K562 (cell line): ENCODE measurements around the gene DOK3. TPM values are rescaled to one million over a fixed set of nuclear protein-coding genes. Genes with fewer than 3 reads are reported as not detected.

ENCODE experiments used
- ATAC-seq: fragments of 200-7000 bp; cut with Tn5 transposase; 3 replicates; pipeline ENCODE4 v1.9.1; 2020; ENCODE audit warnings: moderate library complexity
- BruUV-seq: library from RNA; stranded (reverse); fragments of 400-500 nt; replicated peaks from 2 replicates; lab custom pipeline; 2021; lab: Mats Ljungman, UMichigan
- CTCF ChIA-PET: fragments of 300-600 bp; formaldehyde crosslinking; extraction: SDS; loops from one replicate; lab custom pipeline; 2021; ENCODE audit warnings: low intra/inter-chr PET ratio; lab: Yijun Ruan, JAX
- POLR2A ChIA-PET: fragments of 300-600, 350-650 bp; sonication (Branson Sonifier 250); formaldehyde crosslinking; extraction: SDS; loops from one replicate; lab custom pipeline; 2021; ENCODE audit warnings: antibody characterized with exemption, inconsistent platforms; lab: Yijun Ruan, JAX
- DNase-seq, 4 experiments: peaks; one replicate each; pipeline versions ENCODE4 v3.0.0 to v3.0.0-alpha.2; 2011 to 2018; ENCODE audit warnings: low spot score in 3 of 4, mixed read lengths in 3 of 4; ENCODE audit errors: extremely low read depth in 1 of 4
- FAIRE-seq: peaks from 2 replicates; lab custom pipeline; 2011; peaks lifted over from hg19 to GRCh38; lab: Jason Lieb, UNC
- H2AFZ ChIP-seq: 2 replicates; pipeline ENCODE4 v1.6.0; 2011; ENCODE audit warnings: low read depth, low read length, control low read depth, inconsistent platforms
- H3K27ac ChIP-seq: fragments of 200-600 bp; 3 replicates; pipeline ENCODE4 v1.8.0; 2011; ENCODE audit warnings: low read depth, mild to moderate bottlenecking, control low read depth, inconsistent platforms, low read length, moderate library complexity, mixed read lengths; ENCODE audit errors: extremely low read depth
- H3K27me3 ChIP-seq, 2 experiments: fragments of 300-600 bp in 1 of 2; 2 replicates in 1 of 2; 3 replicates in 1 of 2; pipeline versions ENCODE4 v1.6.0 to v1.8.0; 2011; ENCODE audit warnings: inconsistent platforms in 2 of 2, low read length in 2 of 2, mild to moderate bottlenecking in 1 of 2, mixed read lengths in 1 of 2, moderate library complexity in 1 of 2; ENCODE audit not compliant: control insufficient read depth in 2 of 2, insufficient read depth in 2 of 2
- H3K36me3 ChIP-seq: fragments of 300-600 bp; 3 replicates; pipeline ENCODE4 v1.8.0; 2011; ENCODE audit warnings: mild to moderate bottlenecking, low read length, inconsistent platforms; ENCODE audit not compliant: control insufficient read depth, insufficient read depth
- H3K4me1 ChIP-seq, 2 experiments: fragments of 200-600 bp in 1 of 2; replicated peaks in 1 of 2; 2 replicates in 1 of 2; 3 replicates in 1 of 2; pipeline versions ENCODE4 v1.5.1 to v1.8.0; 2011; ENCODE audit warnings: inconsistent platforms in 2 of 2, low read length in 2 of 2, mild to moderate bottlenecking in 1 of 2, mixed read lengths in 1 of 2, moderate library complexity in 1 of 2; ENCODE audit not compliant: control insufficient read depth in 2 of 2, insufficient read depth in 2 of 2
- H3K4me2 ChIP-seq: 2 replicates; pipeline ENCODE4 v1.6.1; 2011; ENCODE audit warnings: low read length, control low read depth, inconsistent platforms, mixed read lengths; ENCODE audit not compliant: insufficient read depth
- H3K4me3 ChIP-seq: fragments of 200-600 bp; sonication (generic), shearing (Covaris generic); 2 replicates; pipeline ENCODE4 v1.5.1; 2016; ENCODE audit warnings: control low read depth, inconsistent platforms
- H3K79me2 ChIP-seq: fragments of 200-600 bp; 3 replicates; pipeline ENCODE4 v1.8.0; 2011; ENCODE audit warnings: low read length, inconsistent platforms; ENCODE audit not compliant: control insufficient read depth, insufficient read depth
- H3K9ac ChIP-seq, 2 experiments: 2 replicates each; pipeline versions ENCODE4 v1.6.0 to v1.6.1; 2011; ENCODE audit warnings: low read depth in 2 of 2, low read length in 2 of 2, control low read depth in 1 of 2, inconsistent platforms in 1 of 2, mild to moderate bottlenecking in 1 of 2, mixed read lengths in 1 of 2; ENCODE audit not compliant: insufficient read depth in 1 of 2
- H3K9me1 ChIP-seq: one replicate; pipeline ENCODE4 v1.6.0; 2011; ENCODE audit warnings: inconsistent platforms, mild to moderate bottlenecking, low read length, moderate library complexity; ENCODE audit not compliant: control insufficient read depth, insufficient read depth
- H3K9me3 ChIP-seq: replicated peaks from 2 replicates; pipeline ENCODE4 v1.5.1; 2011; ENCODE audit warnings: low read depth, low read length, inconsistent platforms; ENCODE audit not compliant: control insufficient read depth, insufficient read depth
- H4K20me1 ChIP-seq: replicated peaks from 2 replicates; pipeline ENCODE4 v1.6.1; 2011; ENCODE audit warnings: low read length, inconsistent platforms, mixed read lengths; ENCODE audit not compliant: control insufficient read depth, insufficient read depth
- CLOCK ChIP-seq: fragments of 250-450 bp; sonication (Bioruptor Pico); IDR thresholded peaks from 2 replicates; pipeline ENCODE4 v1.4.0; 2020; ENCODE audit warnings: mild to moderate bottlenecking, moderate library complexity, borderline replicate concordance
- CREBBP ChIP-seq: IDR thresholded peaks from one replicate; pipeline ENCODE4 v1.6.1; 2012; ENCODE audit warnings: low read depth, mild to moderate bottlenecking, control low read depth, inconsistent platforms, low read length
- POLR2A ChIP-seq: fragments of 450-650 bp; conservative IDR thresholded peaks from 2 replicates; pipeline ENCODE4 v1.6.1; 2016
- POLR2G ChIP-seq: fragments of 200-400 bp; formaldehyde crosslinking; IDR thresholded peaks from 2 replicates; pipeline ENCODE4 v1.6.1; 2017; ENCODE audit warnings: low read depth, mild to moderate bottlenecking, antibody characterized with exemption, low read length, moderate library complexity
- RBFOX2 ChIP-seq: fragments of 200-400 bp; formaldehyde crosslinking; IDR thresholded peaks from 2 replicates; pipeline ENCODE4 v1.6.1; 2017; ENCODE audit warnings: low read depth, mild to moderate bottlenecking, low read length, moderate library complexity
- ZBTB34 ChIP-seq: fragments of 250-450 bp; sonication (Bioruptor Pico); IDR thresholded peaks from 2 replicates; pipeline ENCODE4 v1.8.0; 2021; ENCODE audit warnings: mild to moderate bottlenecking, moderate library complexity
- ZNF24 ChIP-seq: fragments of 450-650 bp; IDR thresholded peaks from 2 replicates; pipeline ENCODE4 v1.6.1; 2016
- ZNF263 ChIP-seq: sonication (generic); formaldehyde crosslinking; IDR thresholded peaks from 2 replicates; pipeline ENCODE4 v1.8.0; 2022; ENCODE audit warnings: mild to moderate bottlenecking, missing genetic modification reagents, borderline replicate concordance
- WGBS: fragments of 100-300 bp; shearing (Covaris generic); methylation state at CpG from one replicate; pipeline ENCODE4 v1.1.6; 2016; ENCODE audit warnings: low coverage, mixed read lengths; ENCODE audit not compliant: insufficient coverage; ENCODE audit errors: missing lambda C conversion rate; 5-methylcytosine and 5-hydroxymethylcytosine counted together
- in situ Hi-C: fragments of 300-500 bp; cut with MboI; formaldehyde crosslinking; loops from 4 replicates; pipeline ENCODE4 v1.15.0; 2018; ENCODE audit warnings: inconsistent platforms, mixed read lengths
- intact Hi-C: fragments of 100-400 bp; cut with micrococcal nuclease; formaldehyde crosslinking; loops from 2 replicates; pipeline ENCODE4 v1.14.2; 2022
- polyA plus RNA-seq, 8 experiments: library from polyadenylated mRNA; depleted of rRNA in 4 of 8; stranded (reverse) in 5 of 8; unstranded in 3 of 8; fragments of >200 nt; fragmentation: Nextera tagmentation in 2 of 8; fragmentation: Illumina TruSeq in 1 of 8; extraction: Ambion mirVana in 2 of 8; extraction: Trizol in 1 of 8; gene quantifications; 2 replicates each; pipeline versions ENCODE4 v1.2.1 to v1.2.3, GENCODE V29; 2011 to 2014; ENCODE audit warnings: inconsistent platforms in 1 of 8, missing spikeins in 1 of 8
- total RNA-seq, 7 experiments: library from RNA; depleted of rRNA in 6 of 7; stranded (reverse); fragments of >200 nt in 6 of 7; fragmentation: Illumina TruSeq in 2 of 7; extraction: Trizol in 2 of 7; gene quantifications; 2 replicates each; pipeline versions ENCODE4 v1.2.1 to v1.2.3, GENCODE V29; 2011 to 2021; ENCODE audit warnings: low replicate concordance in 1 of 7

DOK3 gene
- total and polyA plus RNA-seq, 9 of the 15 experiments (the other 6 are each of a cell fraction or from before 2014, with no cell fraction given), result 1.3 to 23.0 (median 8.0) TPM

- Histone ChIP-seq H3K4me3 (no peak overlapping the region), H3K9me1 (peaks cover 3% of the 10 kb centered on the region), H3K27me3 (no peaks in the 10 kb centered on the region), H3K9me3 (no peaks in the 10 kb centered on the region), H3K36me3 (peaks cover 48% of the 10 kb centered on the region; the same call in 1 of the 3 replicates), H3K79me2 (peaks cover 9% of the 10 kb centered on the region; the same call in 2 of the 3 replicates)
- no TSS peak for BruUV-seq
- CTCF ChIA-PET, result interaction anchor here (0.6 kb wide), 1 partner anchor 70 kb away, joined by 3 read pairs; no protein-coding TSS in a partner anchor
- intact Hi-C loops, result no loop called here
- no peak for DNase-seq
- 96% methylated on average over 23 of the region's 28 CpGs for WGBS
- TF ChIP-seq CLOCK (no peak), RBFOX2 (peak; percentile 36; the same call in 1 of the 2 replicates), ZBTB34 (CRISPR knock-in tag) (no peak), CREBBP (no peak), ZNF24 (no peak), POLR2A (0 out of 2 replicates have a peak, but pooled peaks have one; percentile 28), POLR2G (peak; percentile 60), ZNF263 (CRISPR knock-in tag) (no peak)
- TF ChIP-seq, all 486 proteins: peak for 3
- H4K20me1 ChIP-seq, result peaks cover 7% of the 10 kb centered on the region
- FAIRE-seq (no peak), ATAC-seq (no peak)
- POLR2A ChIA-PET, result interaction anchor here (0.6 to 1.1 kb wide), 6 partner anchors 9 to 33 kb away, joined by 3 read pairs; no protein-coding TSS in a partner anchor
- in situ Hi-C loops, result loop anchor here (10.0 kb wide), 1 partner anchor 345 kb away; no protein-coding TSS in a partner anchor
- H2AFZ ChIP-seq, result no peak overlapping the region
- no peak overlapping the region for H3K9ac ChIP-seq
- H3K27ac ChIP-seq, result no peak overlapping the region
- H3K4me1 ChIP-seq, result peaks cover 8 to 59% of the 10 kb centered on the region in 2 experiments
- no peak overlapping the region for H3K4me2 ChIP-seq
These were observed 49.6 kb downstream of the DOK3 start for GRCh38 chr5:177459819-177460628.
